H9 (cell line): Measurements from ENCODE around the gene LRMDA. TPM values are rescaled to one million over a fixed set of nuclear protein-coding genes. Genes with fewer than 3 reads are reported as not detected.

Experiments used
- DNase-seq: peaks from one replicate; pipeline ENCODE4 v3.0.0-alpha.2; 2017
- H2AFZ ChIP-seq: one replicate; pipeline ENCODE4 v1.6.1; 2013; ENCODE audit warnings: mild to moderate bottlenecking, low read length, control low read depth, moderate library complexity
- H2AK5ac ChIP-seq: 2 replicates; pipeline ENCODE4 v1.6.1; 2013; ENCODE audit warnings: low read length, control low read depth, mixed read lengths; ENCODE audit not compliant: insufficient read length
- H2BK120ac ChIP-seq: one replicate; pipeline ENCODE4 v1.6.1; 2013; ENCODE audit warnings: low read depth, mild to moderate bottlenecking, low read length, control low read depth, inconsistent platforms; ENCODE audit not compliant: poor library complexity, severe bottlenecking
- H2BK12ac ChIP-seq: 2 replicates; pipeline ENCODE4 v1.6.1; 2013; ENCODE audit warnings: low read length, control low read depth, mixed read lengths, low read depth; ENCODE audit not compliant: insufficient read length
- H2BK15ac ChIP-seq: 2 replicates; pipeline ENCODE4 v1.6.1; 2013; ENCODE audit warnings: low read depth, low read length, control low read depth
- H2BK20ac ChIP-seq: one replicate; pipeline ENCODE4 v1.6.1; 2013; ENCODE audit warnings: low read depth, mild to moderate bottlenecking, low read length, control low read depth, inconsistent platforms; ENCODE audit not compliant: poor library complexity, severe bottlenecking
- H2BK5ac ChIP-seq: 2 replicates; pipeline ENCODE4 v1.6.1; 2013; ENCODE audit warnings: low read length, control low read depth, mixed read lengths; ENCODE audit not compliant: insufficient read length
- H3K14ac ChIP-seq: 2 replicates; pipeline ENCODE4 v1.6.1; 2013; ENCODE audit warnings: low read length, control low read depth; ENCODE audit not compliant: insufficient read depth
- H3K18ac ChIP-seq: 2 replicates; pipeline ENCODE4 v1.6.1; 2013; ENCODE audit warnings: low read depth, mild to moderate bottlenecking, mixed read lengths, low read length, control low read depth; ENCODE audit not compliant: insufficient read length
- H3K23ac ChIP-seq: 2 replicates; pipeline ENCODE4 v1.6.1; 2013; ENCODE audit warnings: low read length, control low read depth, mixed read lengths, low read depth; ENCODE audit not compliant: insufficient read length
- H3K23me2 ChIP-seq: 2 replicates; pipeline ENCODE4 v1.6.1; 2013; ENCODE audit warnings: low read depth, mild to moderate bottlenecking, mixed read lengths, low read length, control low read depth; ENCODE audit not compliant: insufficient read length, poor library complexity, severe bottlenecking
- H3K27ac ChIP-seq: 2 replicates; pipeline ENCODE4 v1.5.1; 2013; ENCODE audit warnings: low read length, control low read depth, mixed read lengths, low read depth; ENCODE audit not compliant: insufficient read length
- H3K27me3 ChIP-seq: 2 replicates; pipeline ENCODE4 v1.6.1; 2013; ENCODE audit warnings: low read length, control low read depth, inconsistent platforms; ENCODE audit not compliant: insufficient read depth
- H3K4ac ChIP-seq: 2 replicates; pipeline ENCODE4 v1.6.1; 2013; ENCODE audit warnings: low read depth, mild to moderate bottlenecking, control low read depth, inconsistent platforms, low read length, moderate library complexity
- H3K4me1 ChIP-seq: 2 replicates; pipeline ENCODE4 v1.6.1; 2013; ENCODE audit warnings: low read length, control low read depth, inconsistent platforms; ENCODE audit not compliant: insufficient read depth
- H3K4me2 ChIP-seq: 2 replicates; pipeline ENCODE4 v1.6.1; 2013; ENCODE audit warnings: low read length, control low read depth, mixed read lengths; ENCODE audit not compliant: insufficient read length, insufficient read depth
- H3K56ac ChIP-seq: 2 replicates; pipeline ENCODE4 v1.6.1; 2013; ENCODE audit warnings: low read depth, mild to moderate bottlenecking, mixed read lengths, low read length, control low read depth; ENCODE audit not compliant: insufficient read length
- H3K79me1 ChIP-seq: 2 replicates; pipeline ENCODE4 v1.6.1; 2013; ENCODE audit warnings: low read depth, mild to moderate bottlenecking, moderate library complexity, low read length, control low read depth, inconsistent platforms; ENCODE audit not compliant: insufficient read depth, poor library complexity, severe bottlenecking
- H3K79me2 ChIP-seq: 2 replicates; pipeline ENCODE4 v1.6.1; 2013; ENCODE audit warnings: low read length, control low read depth, inconsistent platforms; ENCODE audit not compliant: insufficient read depth
- H3K9ac ChIP-seq: 2 replicates; pipeline ENCODE4 v1.6.1; 2013; ENCODE audit warnings: low read length, control low read depth, mixed read lengths; ENCODE audit not compliant: insufficient read length; ENCODE audit errors: extremely low read depth
- H3K9me3 ChIP-seq: one replicate; pipeline ENCODE4 v1.6.1; 2013; ENCODE audit warnings: low read depth, low read length, inconsistent platforms; ENCODE audit not compliant: control insufficient read depth
- H3T11ph ChIP-seq: one replicate; pipeline ENCODE4 v1.6.1; 2013; ENCODE audit warnings: mild to moderate bottlenecking, low read length, control low read depth, inconsistent platforms
- H4K20me1 ChIP-seq: one replicate; pipeline ENCODE4 v1.6.1; 2013; ENCODE audit not compliant: control insufficient read depth, insufficient read length, insufficient read depth
- H4K5ac ChIP-seq: 2 replicates; pipeline ENCODE4 v1.6.1; 2013; ENCODE audit warnings: low read depth, mild to moderate bottlenecking, mixed read lengths, low read length, control low read depth; ENCODE audit not compliant: insufficient read length
- H4K8ac ChIP-seq: replicated peaks from 2 replicates; pipeline ENCODE4 v1.6.1; 2013; ENCODE audit warnings: low read length, control low read depth, mixed read lengths, low read depth; ENCODE audit not compliant: insufficient read length
- H4K91ac ChIP-seq: 2 replicates; pipeline ENCODE4 v1.6.1; 2013; ENCODE audit warnings: low read depth, mild to moderate bottlenecking, moderate library complexity, mixed read lengths, low read length, control low read depth; ENCODE audit not compliant: insufficient read length
- H3K27ac Mint-ChIP-seq, 3 experiments: 2 replicates in 2 of 3; 3 replicates in 1 of 3; pipeline ENCODE4 v1.8.0; 2020 to 2021; ENCODE audit warnings: mixed read lengths in 3 of 3, mild to moderate bottlenecking in 1 of 3, moderate library complexity in 1 of 3
- H3K27me3 Mint-ChIP-seq: 2 replicates; pipeline ENCODE4 v1.8.0; 2021; ENCODE audit warnings: low read depth, mild to moderate bottlenecking, moderate library complexity, mixed read lengths
- H3K36me3 Mint-ChIP-seq, 3 experiments: 2 replicates in 2 of 3; 3 replicates in 1 of 3; pipeline ENCODE4 v1.8.0; 2020 to 2021; ENCODE audit warnings: low read depth in 3 of 3, mixed read lengths in 3 of 3; ENCODE audit not compliant: insufficient read depth in 1 of 3
- H3K4me1 Mint-ChIP-seq, 2 experiments: 2 replicates each; pipeline ENCODE4 v1.8.0; 2020; ENCODE audit warnings: mixed read lengths in 2 of 2
- H3K4me3 Mint-ChIP-seq, 2 experiments: 2 replicates in 1 of 2; 3 replicates in 1 of 2; pipeline ENCODE4 v1.8.0; 2020 to 2021; ENCODE audit warnings: mild to moderate bottlenecking in 2 of 2, mixed read lengths in 2 of 2, moderate library complexity in 1 of 2
- H3K9me3 Mint-ChIP-seq, 2 experiments: 2 replicates in 1 of 2; 3 replicates in 1 of 2; pipeline ENCODE4 v1.8.0; 2020; ENCODE audit warnings: mild to moderate bottlenecking in 2 of 2, mixed read lengths in 2 of 2, moderate library complexity in 1 of 2
- WGBS: extraction: QIAGEN DNeasy Blood & Tissue Kit; methylation state at CpG from one replicate; pipeline ENCODE4 v1.1.7; 2013; ENCODE audit warnings: missing lambda C conversion rate, low lambda C conversion rate, mixed read lengths; ENCODE audit not compliant: insufficient read length; ENCODE audit errors: extremely low coverage; 5-methylcytosine and 5-hydroxymethylcytosine counted together
- total RNA-seq: library from RNA; stranded (reverse); gene quantifications from 2 replicates; pipeline ENCODE4 v1.2.1, GENCODE V29; 2021
- TF ChIP-seq, protein P1 (sequence below): fragments of 200-600 bp; sonication (generic); conservative IDR thresholded peaks from 3 replicates; pipeline ENCODE4 v1.8.0; 2021; ENCODE audit warnings: antibody characterized with exemption, mild to moderate bottlenecking

The LRMDA gene
- total RNA-seq, 1 experiment from 2014 or later = 1.8 TPM

- Histone ChIP-seq H3K18ac (no peak overlapping the region), H3K9ac (no peak overlapping the region), H3K4ac (no peak overlapping the region), H4K91ac (no peak overlapping the region), H3T11ph (no peak overlapping the region), H4K5ac (no peak overlapping the region), H3K14ac (no peak overlapping the region), H3K27ac (no peak overlapping the region), H3K56ac (no peak overlapping the region), H3K4me2 (no peak overlapping the region), H3K9me3 (no peaks in the 10 kb centered on the region), H3K23ac (no peak overlapping the region), H2BK5ac (no peak overlapping the region), H3K4me1 (no peaks in the 10 kb centered on the region; the same call in 1 of the 2 replicates), H2AFZ (no peak overlapping the region), H3K27me3 (no peaks in the 10 kb centered on the region), H2BK120ac (no peak overlapping the region), H2BK12ac (no peak overlapping the region), H2BK15ac (no peak overlapping the region), H4K8ac (no peak overlapping the region), H3K79me2 (no peaks in the 10 kb centered on the region), H2AK5ac (no peak overlapping the region), H3K79me1 (no peaks in the 10 kb centered on the region), H3K23me2 (no peaks in the 10 kb centered on the region), H2BK20ac (no peak overlapping the region), H4K20me1 (no peaks in the 10 kb centered on the region)
- no peak for DNase-seq
- Mint-ChIP-seq H3K4me3 (no peak overlapping the region), H3K27ac (no peak overlapping the region), H3K27me3 (peaks cover 4% of the 10 kb centered on the region; the same call in 1 of the 2 replicates), H3K4me1 (peaks cover 2 to 5% of the 10 kb centered on the region in 2 experiments; a peak in 3 of 4 replicates), H3K36me3 (no peaks in the 10 kb centered on the region; a peak in 1 of 7 replicates), H3K9me3 (peaks cover 3 to 4% of the 10 kb centered on the region in 2 experiments; a peak in 4 of 5 replicates)
- no CpG with 5 or more reads among the region's 3 CpGs for WGBS
- TF ChIP-seq, protein P1, sequence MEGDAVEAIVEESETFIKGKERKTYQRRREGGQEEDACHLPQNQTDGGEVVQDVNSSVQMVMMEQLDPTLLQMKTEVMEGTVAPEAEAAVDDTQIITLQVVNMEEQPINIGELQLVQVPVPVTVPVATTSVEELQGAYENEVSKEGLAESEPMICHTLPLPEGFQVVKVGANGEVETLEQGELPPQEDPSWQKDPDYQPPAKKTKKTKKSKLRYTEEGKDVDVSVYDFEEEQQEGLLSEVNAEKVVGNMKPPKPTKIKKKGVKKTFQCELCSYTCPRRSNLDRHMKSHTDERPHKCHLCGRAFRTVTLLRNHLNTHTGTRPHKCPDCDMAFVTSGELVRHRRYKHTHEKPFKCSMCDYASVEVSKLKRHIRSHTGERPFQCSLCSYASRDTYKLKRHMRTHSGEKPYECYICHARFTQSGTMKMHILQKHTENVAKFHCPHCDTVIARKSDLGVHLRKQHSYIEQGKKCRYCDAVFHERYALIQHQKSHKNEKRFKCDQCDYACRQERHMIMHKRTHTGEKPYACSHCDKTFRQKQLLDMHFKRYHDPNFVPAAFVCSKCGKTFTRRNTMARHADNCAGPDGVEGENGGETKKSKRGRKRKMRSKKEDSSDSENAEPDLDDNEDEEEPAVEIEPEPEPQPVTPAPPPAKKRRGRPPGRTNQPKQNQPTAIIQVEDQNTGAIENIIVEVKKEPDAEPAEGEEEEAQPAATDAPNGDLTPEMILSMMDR = no peak
Observed at GRCh38 chr10:75939541-75939940, 508.1 kb downstream of the LRMDA start.
